Measurements from ENCODE around the gene CA12.
"Not testable (repeated sequence)": the region's sequence is repeated elsewhere in the genome, so short reads cannot be mapped to it uniquely, and the experiment has no call there.

The CA12 gene

DNA sequence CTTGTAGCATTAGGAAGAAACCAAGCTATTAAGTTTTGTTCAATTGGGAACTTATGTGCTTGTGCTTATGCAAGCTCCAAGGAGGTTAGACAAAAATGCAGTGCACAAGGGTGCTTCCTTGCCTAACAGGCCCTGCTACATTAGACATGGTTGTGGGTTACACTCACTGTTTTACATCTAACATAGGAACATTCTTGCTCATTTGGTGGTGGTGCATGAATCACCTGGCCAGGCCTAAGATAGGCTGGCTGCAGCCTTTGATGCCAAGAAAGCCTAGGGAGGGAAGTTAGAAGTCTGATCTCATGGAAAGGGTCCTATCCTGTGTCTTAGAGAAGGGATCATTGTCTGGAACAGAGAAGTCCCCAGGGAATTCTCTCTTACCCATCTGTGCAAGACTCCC is 43.5 kb downstream of the CA12 start:
- no peak for DNase-seq (ENCODE audit: low read depth in 2 of 2)

DNA sequence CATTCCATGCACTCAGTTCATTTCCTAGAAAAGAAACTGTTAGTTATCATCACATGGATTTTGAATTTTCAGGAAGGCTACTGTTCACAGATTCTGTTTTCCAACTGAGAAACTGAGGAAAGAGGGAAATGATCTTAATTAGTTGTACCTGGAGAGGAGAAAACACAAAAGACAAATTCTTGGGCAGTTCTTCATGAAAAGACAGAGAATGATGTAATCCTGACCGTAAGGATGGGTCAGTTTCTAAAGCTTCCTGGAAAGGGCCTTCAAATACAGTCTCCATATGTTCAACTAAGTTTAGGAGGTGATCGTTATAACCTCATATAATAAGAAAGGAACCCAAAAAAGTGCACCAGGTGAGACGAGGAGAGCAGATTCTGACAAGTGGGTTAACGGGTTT is 44.6 kb downstream of the CA12 start:
- no peak for DNase-seq (ENCODE audit: low read depth in 2 of 2)

DNA sequence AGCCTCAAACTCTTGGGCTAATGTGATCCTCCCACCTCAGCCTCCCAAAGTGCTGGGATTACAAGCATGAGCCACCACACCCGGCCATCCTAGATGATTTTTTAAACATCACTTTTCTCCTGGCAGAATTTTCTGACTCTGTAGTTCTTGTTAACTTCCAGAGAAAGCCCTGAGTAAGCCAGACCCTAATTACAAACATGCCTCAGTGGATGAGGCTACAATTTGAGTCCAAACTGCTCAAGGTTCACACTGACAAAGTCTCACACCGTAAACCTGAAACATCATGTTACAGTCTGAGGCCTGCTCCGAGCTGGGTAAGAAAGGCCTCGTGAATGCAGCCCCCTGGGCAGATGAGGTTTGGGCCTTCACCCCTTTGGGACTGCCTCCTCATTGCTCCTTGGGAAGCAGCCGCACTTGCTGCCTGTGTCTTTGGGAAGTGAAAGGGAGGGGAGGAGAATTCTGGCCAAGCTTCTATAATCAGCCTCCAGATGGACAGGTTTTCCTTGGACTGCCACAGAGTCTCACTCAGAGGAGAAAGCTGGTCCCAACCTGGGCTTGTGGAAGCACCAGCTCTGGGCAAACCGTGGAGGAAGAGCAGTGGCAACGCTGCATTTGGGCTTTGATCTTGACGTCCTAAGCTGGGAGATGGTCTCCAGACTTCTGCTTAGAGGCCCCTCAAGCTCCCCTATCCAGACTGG is 46.0 kb downstream of the CA12 start:
- DNase-seq (ENCODE audit: low read depth in 2 of 2): no peak

DNA sequence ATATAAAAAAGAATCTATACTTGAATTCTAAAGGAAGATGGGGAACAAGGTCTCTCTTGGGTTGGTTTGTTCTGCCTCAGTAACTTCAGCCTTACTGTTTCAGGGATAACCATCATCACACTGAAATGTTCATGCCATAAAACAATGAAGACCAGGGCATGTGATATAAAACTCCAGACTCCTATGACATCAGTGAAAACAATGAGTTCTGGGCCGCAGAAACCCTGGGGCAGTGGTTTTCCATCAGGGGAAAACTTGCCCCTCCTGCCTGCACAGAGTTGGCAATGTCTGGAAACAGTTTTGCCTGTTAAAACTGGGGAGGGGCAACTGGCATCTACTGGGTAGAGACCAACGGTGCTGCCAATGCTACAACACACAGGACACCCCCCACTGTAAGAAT is 46.8 kb downstream of the CA12 start:
- DNase-seq (ENCODE audit: low read depth in 2 of 2): no peak

DNA sequence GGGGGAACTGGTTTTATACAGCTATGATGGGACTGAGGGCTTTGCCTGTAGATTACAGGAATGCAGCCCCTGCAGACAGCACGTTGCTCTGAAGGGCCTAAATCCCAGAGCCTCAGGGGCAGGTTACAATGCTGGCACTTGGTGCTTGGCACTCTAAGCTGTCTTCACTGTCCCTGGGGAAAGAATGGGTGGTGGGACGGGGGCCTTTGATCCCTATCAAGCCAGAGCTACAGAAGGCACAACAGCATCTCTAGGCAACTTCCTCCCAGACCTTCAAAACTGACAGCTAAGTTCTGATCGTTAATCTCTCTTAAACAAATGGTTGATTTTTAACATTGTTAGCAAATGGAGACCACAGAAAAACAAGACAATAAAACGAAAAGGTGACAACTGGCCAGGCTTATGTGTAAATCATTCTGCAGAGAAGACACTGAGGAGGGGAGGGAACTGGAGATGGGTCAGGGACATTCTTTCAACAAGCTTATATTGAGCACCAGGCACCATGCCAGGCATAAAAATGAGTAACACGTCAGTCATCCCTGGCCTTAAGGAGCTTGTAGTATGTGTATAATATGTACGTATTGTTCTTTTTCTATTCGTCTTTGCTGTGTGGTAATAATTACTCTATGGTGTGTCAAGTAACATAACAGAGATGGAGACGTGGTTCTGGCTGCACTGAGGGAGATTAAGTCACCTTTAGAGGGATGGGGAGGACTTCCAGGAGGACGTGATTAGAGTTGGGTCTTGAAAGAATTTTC is 49.1 kb downstream of the CA12 start:
- no peak for DNase-seq (ENCODE audit: low read depth in 2 of 2)

DNA sequence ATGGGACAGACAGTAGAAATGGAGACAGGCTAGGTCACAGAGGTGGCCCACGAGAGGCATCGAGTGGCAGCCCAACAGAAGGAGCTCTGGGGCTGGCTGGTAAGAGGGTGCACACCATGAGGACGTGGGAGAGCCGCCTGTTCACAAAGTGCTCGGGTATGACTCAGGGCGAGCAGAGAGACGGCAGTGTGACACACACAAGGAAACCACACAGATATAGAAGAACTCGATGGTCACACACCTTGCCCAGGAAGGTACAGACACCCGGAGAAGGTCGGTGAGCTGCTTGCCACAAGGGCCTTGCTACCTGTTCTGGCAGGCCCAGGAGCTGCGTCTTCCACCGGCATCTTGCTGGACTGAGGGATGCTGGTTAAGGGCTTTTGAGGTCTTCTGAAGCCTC is 50.2 kb downstream of the CA12 start:
- no peak for DNase-seq (ENCODE audit: low read depth in 2 of 2)

DNA sequence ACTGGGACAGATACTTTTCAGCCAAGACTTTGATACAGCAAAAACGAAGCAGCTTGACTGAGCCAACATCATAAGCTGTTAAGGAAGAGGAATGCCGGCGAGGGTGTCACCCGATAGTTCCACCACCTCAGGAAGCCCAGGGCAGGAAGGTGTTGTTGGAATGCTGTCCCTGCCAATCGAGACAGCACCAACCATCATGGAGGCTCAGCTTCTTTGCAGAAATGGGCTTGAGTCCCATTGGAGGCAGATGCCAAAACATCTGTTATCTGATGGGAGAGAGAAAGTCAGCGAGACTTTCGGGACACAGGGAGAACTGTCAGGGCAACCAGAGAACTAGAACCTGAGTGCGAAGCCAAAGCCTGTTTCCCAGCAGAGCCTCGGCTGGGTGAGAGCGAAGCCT is 50.7 kb downstream of the CA12 start:
- no peak for DNase-seq (ENCODE audit: low read depth in 2 of 2)

DNA sequence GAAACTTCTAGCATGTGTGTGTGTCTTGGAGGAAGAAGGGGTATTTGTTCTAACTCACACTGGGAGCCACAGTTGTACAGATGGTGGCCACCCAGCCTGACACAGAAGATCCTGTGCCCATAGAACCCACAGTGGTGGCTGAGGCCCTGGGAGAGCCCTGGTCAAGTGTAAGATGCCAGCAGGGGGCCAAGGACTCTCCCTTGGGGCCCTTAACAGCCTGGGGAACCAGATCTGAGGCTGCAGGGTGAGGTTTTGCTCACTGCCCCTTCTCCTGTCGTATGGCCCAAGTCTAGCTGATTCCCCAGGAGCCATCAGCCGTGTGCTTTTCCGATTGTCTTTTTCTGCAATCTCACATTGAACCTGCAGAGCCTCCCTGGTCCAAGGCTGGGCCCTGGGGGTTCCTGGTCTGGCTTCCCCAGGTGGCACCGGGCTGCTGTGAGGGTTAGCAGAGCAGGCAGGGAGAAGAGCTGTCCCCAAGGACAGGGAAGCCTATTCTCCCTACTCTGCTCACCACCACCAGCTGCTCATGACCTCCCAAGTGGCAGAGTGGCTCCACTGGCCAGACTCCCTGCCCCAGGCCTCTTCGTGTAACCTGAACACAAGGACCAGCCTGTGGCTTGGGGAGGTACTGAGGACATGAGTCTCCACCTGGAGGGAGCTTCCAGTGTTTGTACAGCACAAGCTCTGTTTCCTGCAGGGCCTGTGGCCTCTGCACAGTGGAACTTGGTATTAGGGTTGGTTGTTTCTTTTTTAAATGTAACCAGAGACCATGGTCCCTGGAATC is 51.9 kb downstream of the CA12 start:
- DNase-seq (ENCODE audit: low read depth in 2 of 2): no peak

DNA sequence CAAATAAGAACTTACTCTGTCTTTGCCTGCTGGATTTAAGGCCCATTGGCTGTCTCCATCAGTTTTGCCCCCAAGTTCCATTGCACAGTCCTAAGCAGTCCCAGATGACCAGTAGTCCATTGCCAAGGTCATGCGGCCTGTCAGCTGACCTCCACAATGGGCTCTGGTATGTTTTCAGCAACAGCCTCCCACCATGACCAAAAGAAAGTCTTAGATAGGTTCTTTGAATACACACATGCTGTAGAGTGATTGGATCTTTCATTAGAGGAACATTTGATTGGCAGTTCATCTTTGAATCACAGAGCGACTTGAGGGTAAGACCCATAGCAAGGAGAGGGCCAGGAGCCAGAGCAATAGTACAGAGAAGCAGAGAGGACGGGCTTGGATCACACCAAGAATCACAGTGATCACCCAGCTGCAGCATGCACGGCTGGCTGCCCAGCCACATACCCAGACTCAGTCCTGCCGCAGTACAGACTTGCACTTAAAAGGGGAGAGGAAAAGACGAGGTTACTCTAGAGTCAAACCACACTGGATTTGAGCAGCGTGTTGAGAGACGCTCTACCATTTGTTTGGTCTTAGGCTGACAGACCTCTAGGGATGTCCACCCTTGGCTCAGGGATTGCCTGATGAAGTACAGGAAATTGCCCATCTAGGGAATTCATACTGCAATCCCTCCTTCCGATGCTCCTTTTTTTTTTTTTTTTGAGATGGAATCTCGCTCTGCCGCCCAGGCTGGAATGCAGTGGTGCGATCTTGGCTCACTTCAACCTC is 53.8 kb downstream of the CA12 start:
- no peak for DNase-seq (ENCODE audit: low read depth in 2 of 2)

DNA sequence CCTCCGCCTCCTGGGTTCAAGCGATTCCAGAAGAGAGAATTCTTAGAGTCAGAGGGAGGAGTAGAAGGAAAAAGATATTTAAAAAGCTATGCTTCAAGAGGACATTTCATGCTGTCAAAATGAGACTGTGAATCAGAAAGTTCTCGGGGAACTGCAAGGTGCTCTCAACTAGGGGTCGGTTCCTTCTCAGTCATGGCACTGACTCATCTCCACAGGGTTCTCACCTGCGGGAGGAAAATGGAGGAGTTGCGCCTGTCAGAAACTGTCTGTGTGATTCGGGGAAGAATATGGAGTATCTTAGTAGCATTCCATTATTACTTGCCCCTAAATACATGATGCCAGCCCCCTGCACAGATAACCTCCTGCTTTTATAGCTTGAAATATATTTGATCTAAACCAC is 56.9 kb downstream of the CA12 start:
- DNase-seq (ENCODE audit: low read depth in 2 of 2): peak in 1 of 2 donors; percentile 22

DNA sequence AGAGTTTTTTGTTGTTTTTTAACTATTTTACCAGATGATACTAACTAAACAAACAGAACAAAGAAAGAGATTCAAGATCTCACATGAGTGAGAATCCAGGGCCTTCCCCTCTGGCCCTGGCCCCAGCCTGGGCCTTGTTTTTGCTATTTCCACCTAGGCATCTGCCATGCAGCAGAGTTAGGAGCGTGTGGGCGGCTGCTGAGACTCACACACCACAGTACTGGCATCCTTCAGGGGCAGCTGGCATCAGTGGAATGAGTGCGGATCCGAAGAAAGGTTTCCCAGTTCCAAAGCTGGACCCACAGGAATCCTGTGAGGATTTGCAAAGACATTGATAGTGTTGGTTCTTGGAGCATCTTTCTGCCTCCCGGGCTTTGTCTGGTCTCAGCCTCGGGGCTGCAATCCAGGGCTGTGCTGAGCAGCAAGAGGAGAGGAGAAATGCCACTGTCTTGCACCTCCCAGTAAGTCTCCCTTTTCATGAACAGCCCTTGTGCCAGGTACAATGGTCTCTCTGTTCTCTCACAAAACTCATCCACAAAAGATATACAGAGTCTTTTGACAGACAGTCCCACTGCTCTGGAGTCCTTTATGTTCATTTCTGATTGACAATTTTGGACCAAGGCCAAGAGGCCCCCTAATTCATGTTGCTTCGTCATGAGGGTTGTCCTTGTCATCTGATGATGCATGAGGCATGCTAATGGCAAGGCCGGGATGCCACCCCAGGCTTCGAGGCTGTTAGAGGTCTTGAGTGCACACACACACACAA is 57.7 kb downstream of the CA12 start:
- no peak for DNase-seq (ENCODE audit: low read depth in 2 of 2)

DNA sequence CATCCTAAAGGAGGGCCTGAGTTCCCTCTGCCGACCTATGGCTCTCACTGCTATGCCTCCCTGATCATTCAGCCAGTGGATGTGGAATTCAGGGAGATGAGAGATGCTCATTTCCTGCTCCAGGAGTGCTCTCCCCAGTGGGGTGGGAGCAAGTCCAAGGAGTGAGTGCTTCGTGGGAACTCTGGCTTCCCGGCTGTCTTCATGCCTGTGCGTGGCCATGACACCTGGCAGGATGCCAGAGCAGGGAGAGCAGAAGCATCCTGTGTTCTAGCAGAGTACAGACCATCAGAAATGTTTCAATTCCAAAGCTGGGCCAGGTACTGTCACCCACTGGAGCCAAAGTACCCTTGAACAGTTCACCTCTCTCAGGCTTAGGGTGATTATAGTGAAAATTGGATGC is 59.1 kb downstream of the CA12 start:
- no peak for DNase-seq (ENCODE audit: low read depth in 2 of 2)

DNA sequence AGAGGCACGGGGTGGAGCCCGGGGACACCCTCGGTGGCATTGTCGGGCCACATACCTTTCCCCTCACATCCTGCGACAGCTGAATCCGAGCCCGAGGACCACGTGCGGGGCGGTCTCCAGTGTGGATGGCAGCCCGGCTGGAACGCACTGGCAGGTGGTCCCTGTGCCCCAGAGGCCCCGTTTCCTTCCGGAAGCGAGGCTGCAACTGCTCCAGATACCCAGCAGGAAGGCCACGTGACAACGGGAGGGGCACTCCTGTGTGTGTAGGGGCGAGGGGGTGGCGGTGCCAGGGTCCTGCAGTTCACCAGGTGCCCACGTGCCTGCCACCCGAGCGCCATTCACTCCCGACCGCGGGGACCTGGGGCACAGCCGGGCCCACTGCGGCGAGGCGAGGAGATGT is 60.2 kb downstream of the CA12 start:
- no peak for DNase-seq (ENCODE audit: low read depth in 2 of 2)

DNA sequence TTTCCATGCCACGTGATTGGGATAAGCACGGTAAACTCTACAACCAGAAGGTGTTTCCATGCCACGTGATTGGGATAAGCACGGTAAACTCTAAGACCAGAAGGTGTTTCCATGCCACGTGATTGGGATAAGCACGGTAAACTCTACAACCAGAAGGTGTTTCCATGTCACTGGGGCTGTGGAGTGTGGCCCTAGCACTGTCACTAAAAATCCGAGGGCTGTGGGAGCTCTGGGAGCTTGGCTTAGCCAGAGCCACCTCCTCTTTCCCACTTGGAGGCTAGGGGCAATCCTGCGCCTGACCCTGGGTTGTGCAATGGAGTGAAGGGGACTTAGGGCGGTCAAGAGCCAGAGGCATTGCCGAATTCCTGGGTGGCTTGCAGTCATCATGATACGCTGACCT is 60.7 kb downstream of the CA12 start:
- not testable (repeated sequence) for DNase-seq (ENCODE audit: low read depth in 2 of 2)

DNA sequence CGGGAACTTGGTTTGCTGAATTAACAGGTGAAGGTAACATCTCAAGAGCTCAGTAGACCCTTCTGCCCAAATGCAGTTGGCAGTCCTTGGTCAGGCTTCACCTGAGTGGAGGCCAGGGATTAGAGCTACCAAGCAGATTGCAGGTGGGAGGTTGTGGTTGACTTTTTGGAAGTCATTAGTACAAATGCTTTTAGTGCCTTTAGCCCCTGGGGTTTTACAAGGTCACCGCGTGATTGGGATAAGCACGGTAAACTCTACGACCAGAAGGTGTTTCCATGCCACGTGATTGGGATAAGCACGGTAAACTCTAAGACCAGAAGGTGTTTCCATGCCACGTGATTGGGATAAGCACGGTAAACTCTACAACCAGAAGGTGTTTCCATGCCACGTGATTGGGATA is 61.2 kb downstream of the CA12 start:
- not testable (repeated sequence) for DNase-seq (ENCODE audit: low read depth in 2 of 2)

DNA sequence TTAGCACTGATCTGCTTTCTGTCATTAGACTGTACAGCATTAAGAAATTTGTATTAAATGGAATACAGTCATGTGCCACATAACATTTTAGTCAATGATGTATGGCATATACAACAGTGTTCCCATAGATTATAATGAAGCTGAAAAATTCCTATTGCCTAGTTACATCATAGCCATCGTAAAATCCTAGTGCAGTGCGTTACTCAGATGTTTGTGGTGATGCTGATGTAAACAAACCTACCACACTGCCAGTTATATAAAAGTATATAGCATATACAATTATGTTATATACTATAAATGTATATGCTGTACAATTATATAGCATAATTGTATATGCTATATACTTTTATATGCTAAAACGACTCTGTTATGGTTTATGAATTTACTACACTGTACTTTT is 62.6 kb downstream of the CA12 start:
- DNase-seq (ENCODE audit: low read depth in 2 of 2): no peak

DNA sequence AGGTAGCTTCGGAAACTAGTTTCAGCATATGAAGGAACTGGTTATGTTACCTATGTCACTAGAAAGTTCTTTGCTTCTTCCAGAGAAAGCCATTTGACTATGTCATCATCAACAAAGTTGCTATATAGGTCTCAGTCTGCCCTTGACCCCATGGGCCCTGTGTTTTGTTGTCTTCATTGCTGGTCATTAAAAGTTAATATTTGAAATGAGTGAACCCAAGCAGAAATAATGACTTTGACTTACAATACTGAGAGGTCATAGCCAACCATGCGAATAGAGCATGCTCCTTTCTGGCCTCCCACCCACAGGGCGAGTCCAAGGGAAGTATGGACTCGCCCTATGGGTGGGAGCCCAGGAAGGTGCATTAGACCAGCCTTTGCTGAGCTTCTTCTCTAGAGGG is 63.3 kb downstream of the CA12 start:
- DNase-seq (ENCODE audit: low read depth in 2 of 2): no peak

DNA sequence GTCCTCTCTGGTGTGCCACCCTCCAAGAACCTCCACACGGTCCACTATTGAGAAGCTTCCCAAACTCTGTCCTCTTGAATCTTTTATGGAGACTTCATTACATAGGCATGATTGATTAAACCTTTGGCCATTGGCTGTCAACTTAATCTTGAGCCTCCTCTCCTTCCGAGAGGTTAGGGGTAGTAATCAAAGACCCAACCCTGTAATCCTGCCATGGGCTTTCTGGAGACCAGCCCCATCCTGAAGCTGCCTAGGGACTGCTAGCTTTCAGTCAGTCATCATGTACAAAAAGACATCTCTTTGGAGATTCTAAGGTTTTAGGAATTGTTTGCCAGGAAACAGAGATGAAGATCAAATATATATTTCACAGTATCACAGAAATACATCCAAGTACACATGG is 67.2 kb downstream of the CA12 start:
- DNase-seq (ENCODE audit: low read depth in 2 of 2): no peak

DNA sequence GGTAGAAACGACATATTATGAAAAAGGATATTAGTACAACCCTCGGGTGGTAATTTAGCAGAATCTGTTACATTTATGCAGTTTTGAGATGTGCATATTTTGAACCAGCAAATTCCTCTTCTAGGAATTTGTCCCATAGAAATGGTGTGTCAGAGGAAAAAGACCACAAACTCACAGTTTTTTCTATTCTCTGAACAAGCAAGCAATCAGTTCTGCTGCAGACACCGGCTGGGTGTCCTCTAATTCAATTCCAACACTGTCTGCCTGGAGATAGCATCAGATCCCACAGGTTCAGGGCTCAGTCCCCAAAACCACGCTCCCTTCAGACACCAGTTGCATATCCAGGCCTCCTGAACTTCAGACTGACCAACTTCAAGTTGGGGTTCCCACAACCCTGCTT is 67.8 kb downstream of the CA12 start:
- DNase-seq (ENCODE audit: low read depth in 2 of 2): no peak

DNA sequence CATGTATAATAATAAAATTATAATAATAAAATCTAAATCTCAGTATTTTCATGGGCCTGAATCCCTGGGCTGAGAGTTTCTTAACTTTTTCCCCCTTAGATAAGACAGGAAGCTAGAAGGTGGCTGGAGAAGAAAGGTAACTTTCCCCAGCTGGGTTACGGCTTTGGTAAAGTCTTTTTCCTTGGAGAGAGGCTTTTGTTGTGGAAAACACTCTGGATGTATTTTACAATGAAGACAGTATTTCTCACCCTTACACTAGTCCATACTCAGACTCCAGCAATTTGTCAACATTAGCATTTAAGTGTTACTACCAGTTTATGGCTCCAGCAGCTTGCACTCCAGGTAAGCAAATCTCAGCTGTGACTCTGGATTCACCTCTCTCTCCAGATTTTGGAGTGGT is 69.4 kb downstream of the CA12 start:
- DNase-seq (ENCODE audit: low read depth in 2 of 2): no peak

DNA sequence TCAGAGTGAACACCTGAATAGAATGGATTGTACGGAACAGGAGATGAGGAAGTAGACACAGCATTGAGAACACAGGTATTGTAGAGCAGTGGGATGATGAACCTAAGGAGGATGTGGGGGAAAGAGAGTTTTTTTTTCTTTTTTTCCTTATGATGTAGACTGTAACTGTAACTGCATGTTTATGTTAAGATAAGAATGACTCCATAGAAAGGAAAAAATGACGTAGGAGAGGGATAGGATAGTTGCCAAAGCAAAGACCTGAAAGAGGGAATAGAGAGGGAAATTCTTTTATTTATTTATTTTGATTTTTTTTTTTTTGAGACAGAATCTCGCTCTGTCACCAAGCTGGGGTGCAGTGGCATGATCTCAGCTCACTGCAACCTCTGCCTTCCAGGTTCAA is 71.0 kb downstream of the CA12 start:
- no peak for DNase-seq (ENCODE audit: low read depth in 2 of 2)

Measured in stimulated activated CD4-positive, alpha-beta T cell treated with anti-CD3 and anti-CD28 coated beads, Interleukin-15, amount 100 ng/mL, for 48 hours (primary cell).